HepG2 (cell line): ENCODE results near the gene GGNBP2. TPM values are rescaled to one million over a fixed set of nuclear protein-coding genes. Genes with fewer than 3 reads are reported as not detected.

ENCODE experiments used
- ATF7 ChIP-seq, 2 experiments: fragments of 450-650 bp in 1 of 2; sonication (generic) in 1 of 2; formaldehyde crosslinking in 1 of 2; IDR thresholded peaks; 2 replicates each; pipeline versions ENCODE4 v1.4.0 to v1.6.1; 2016 to 2020; ENCODE audit warnings: antibody characterized with exemption in 1 of 2, mild to moderate bottlenecking in 1 of 2, missing genetic modification reagents in 1 of 2
- BHLHE40 ChIP-seq: IDR thresholded peaks from 2 replicates; pipeline ENCODE4 v1.6.1; 2011; ENCODE audit warnings: low read length, improper control_type of control experiment
- CHCHD3 ChIP-seq: sonication (generic); formaldehyde crosslinking; IDR thresholded peaks from 2 replicates; pipeline ENCODE4 v1.8.0; 2022; ENCODE audit warnings: mild to moderate bottlenecking, missing genetic modification reagents, moderate library complexity
- FIP1L1 ChIP-seq: fragments of 200-400 bp; formaldehyde crosslinking; IDR thresholded peaks from 2 replicates; pipeline ENCODE4 v1.6.1; 2018; ENCODE audit warnings: low read depth, mild to moderate bottlenecking, low read length, moderate library complexity, borderline replicate concordance; ENCODE audit not compliant: insufficient read depth
- FOXK1 ChIP-seq: sonication (generic); formaldehyde crosslinking; IDR thresholded peaks from 2 replicates; pipeline ENCODE4 v1.4.0; 2020; ENCODE audit warnings: low read depth, missing genetic modification reagents, borderline replicate concordance
- ISX ChIP-seq: sonication (generic); formaldehyde crosslinking; conservative IDR thresholded peaks from 2 replicates; pipeline ENCODE4 v1.5.0; 2020; ENCODE audit warnings: missing genetic modification reagents
- KMT2B ChIP-seq: IDR thresholded peaks from 2 replicates; pipeline ENCODE4 v1.6.1; 2016; ENCODE audit warnings: missing genetic modification reagents, missing compliant biosample characterization
- MTF2 ChIP-seq: sonication (generic); formaldehyde crosslinking; IDR thresholded peaks from 2 replicates; pipeline ENCODE4 v1.5.0; 2020; ENCODE audit warnings: missing genetic modification reagents, borderline replicate concordance
- PBX2 ChIP-seq: IDR thresholded peaks from 2 replicates; pipeline ENCODE4 v1.6.1; 2016; ENCODE audit warnings: control low read depth
- PHB2 ChIP-seq: fragments of 450-650 bp; IDR thresholded peaks from 2 replicates; pipeline ENCODE4 v1.6.1; 2018; ENCODE audit not compliant: partially characterized antibody
- PRMT3 ChIP-seq: sonication (generic); formaldehyde crosslinking; IDR thresholded peaks from 2 replicates; pipeline ENCODE4 v1.8.1; 2022; ENCODE audit warnings: low read depth, mild to moderate bottlenecking, moderate library complexity, missing genetic modification reagents, borderline replicate concordance
- RNF219 ChIP-seq: sonication (generic); formaldehyde crosslinking; IDR thresholded peaks from 2 replicates; pipeline ENCODE4 v1.5.0; 2020; ENCODE audit warnings: mild to moderate bottlenecking, missing genetic modification reagents
- SOX5 ChIP-seq: IDR thresholded peaks from 2 replicates; pipeline ENCODE4 v1.6.1; 2016; ENCODE audit warnings: borderline replicate concordance
- SP2 ChIP-seq: sonication (generic); formaldehyde crosslinking; IDR thresholded peaks from 2 replicates; pipeline ENCODE4 v1.5.1; 2020; ENCODE audit warnings: mild to moderate bottlenecking, missing genetic modification reagents
- ZBTB38 ChIP-seq: sonication (generic); formaldehyde crosslinking; IDR thresholded peaks from 2 replicates; pipeline ENCODE4 v1.5.1; 2020; ENCODE audit warnings: mild to moderate bottlenecking, missing genetic modification reagents
- ZFP1 ChIP-seq: IDR thresholded peaks from 2 replicates; pipeline ENCODE4 v1.6.1; 2016
- ZNF160 ChIP-seq: sonication (generic); formaldehyde crosslinking; IDR thresholded peaks from 2 replicates; pipeline ENCODE4 v1.8.0; 2022; ENCODE audit warnings: mild to moderate bottlenecking, inconsistent platforms, missing genetic modification reagents
- ZNF205 ChIP-seq: IDR thresholded peaks from 2 replicates; pipeline ENCODE4 v1.6.1; 2018; ENCODE audit warnings: missing biosample characterization, missing genetic modification reagents
- ZNF232 ChIP-seq: sonication (generic); formaldehyde crosslinking; IDR thresholded peaks from 2 replicates; pipeline ENCODE4 v1.4.0; 2020; ENCODE audit warnings: missing genetic modification reagents, borderline replicate concordance
- ZNF317 ChIP-seq: sonication (generic); formaldehyde crosslinking; IDR thresholded peaks from 2 replicates; pipeline ENCODE4 v1.5.0; 2020; ENCODE audit warnings: mild to moderate bottlenecking, missing genetic modification reagents
- ZNF331 ChIP-seq: sonication (generic); formaldehyde crosslinking; IDR thresholded peaks from 2 replicates; pipeline ENCODE4 v1.4.0; 2020; ENCODE audit warnings: missing genetic modification reagents
- ZNF549 ChIP-seq: sonication (generic); formaldehyde crosslinking; IDR thresholded peaks from 2 replicates; pipeline ENCODE4 v1.5.0; 2020; ENCODE audit warnings: missing genetic modification reagents
- ZNF687 ChIP-seq: sonication (generic); formaldehyde crosslinking; IDR thresholded peaks from 2 replicates; pipeline ENCODE4 v1.5.1; 2020; ENCODE audit warnings: mild to moderate bottlenecking, missing genetic modification reagents, moderate library complexity
- ZNF713 ChIP-seq: sonication (generic); formaldehyde crosslinking; IDR thresholded peaks from 2 replicates; pipeline ENCODE4 v1.4.0; 2020; ENCODE audit warnings: mild to moderate bottlenecking, missing genetic modification reagents
- polyA plus RNA-seq, 8 experiments: library from polyadenylated mRNA; depleted of rRNA in 3 of 8; stranded (reverse) in 7 of 8; unstranded in 1 of 8; fragments of >200 nt; fragmentation: Illumina TruSeq in 4 of 8; extraction: Trizol in 4 of 8; gene quantifications; 2 replicates each; pipeline versions ENCODE4 v1.2.1 to v1.2.3, GENCODE V29; 2011 to 2016; ENCODE audit warnings: low read depth in 4 of 8, missing spikeins in 1 of 8, mixed read lengths in 1 of 8; ENCODE audit not compliant: insufficient read depth in 1 of 8
- total RNA-seq, 5 experiments: library from RNA; depleted of rRNA; stranded (reverse); fragments of >200 nt; fragmentation: Illumina TruSeq; extraction: Trizol; gene quantifications; 2 replicates each; pipeline ENCODE4 v1.2.3, GENCODE V29; 2016; ENCODE audit warnings: low read depth in 1 of 5

GGNBP2 gene
- total and polyA plus RNA-seq, 2 of the 13 experiments (the other 11 are each of a cell fraction or from before 2014, with no cell fraction given): 53.3 to 84.2 TPM

GRCh38 chr17:36591434-36592315, 47.0 kb downstream of the GGNBP2 start, which contains the start of gene DHRS11 (continued):
- TF ChIP-seq ZNF687 (CRISPR knock-in tag) (peak; percentile 61), ZNF549 (no peak), FIP1L1 (no peak), SOX5 (no peak), RNF219 (no peak), PHB2 (no peak), PRMT3 (CRISPR knock-in tag) (no peak; the same call in 1 of the 2 replicates), ISX (no peak), ZNF331 (CRISPR knock-in tag) (peak; percentile 18; the same call in 1 of the 2 replicates), ATF7 (IDR thresholded peaks at IDR 0.05) (no peak), ATF7 (CRISPR knock-in tag; IDR thresholded peaks at IDR 0.05) (no peak), KMT2B (CRISPR knock-in tag) (no peak), ZNF232 (CRISPR knock-in tag) (no peak), FOXK1 (CRISPR knock-in tag) (no peak), PBX2 (CRISPR knock-in tag) (no peak), BHLHE40 (no peak), ZBTB38 (CRISPR knock-in tag) (no peak), MTF2 (no peak), ZNF713 (CRISPR knock-in tag) (no peak), CHCHD3 (CRISPR knock-in tag) (no peak), ZNF317 (CRISPR knock-in tag) (no peak), ZNF205 (CRISPR knock-in tag) (no peak; the same call in 1 of the 2 replicates), SP2 (CRISPR knock-in tag) (peak; percentile 76; the same call in 1 of the 2 replicates), ZNF160 (CRISPR knock-in tag) (no peak), ZFP1 (CRISPR knock-in tag) (no peak)
